Left forelimb (tissue), 1 donor: Measurements from ENCODE around the gene LZIC.
"Not testable (repeated sequence)": the region's sequence is repeated elsewhere in the genome, so short reads cannot be mapped to it uniquely, and the experiment has no call there.

Experiments used
- DNase-seq: peaks from one replicate; pipeline ENCODE4 v3.0.0-alpha.2; 2018; ENCODE audit warnings: low spot score

Gene LZIC

DNA sequence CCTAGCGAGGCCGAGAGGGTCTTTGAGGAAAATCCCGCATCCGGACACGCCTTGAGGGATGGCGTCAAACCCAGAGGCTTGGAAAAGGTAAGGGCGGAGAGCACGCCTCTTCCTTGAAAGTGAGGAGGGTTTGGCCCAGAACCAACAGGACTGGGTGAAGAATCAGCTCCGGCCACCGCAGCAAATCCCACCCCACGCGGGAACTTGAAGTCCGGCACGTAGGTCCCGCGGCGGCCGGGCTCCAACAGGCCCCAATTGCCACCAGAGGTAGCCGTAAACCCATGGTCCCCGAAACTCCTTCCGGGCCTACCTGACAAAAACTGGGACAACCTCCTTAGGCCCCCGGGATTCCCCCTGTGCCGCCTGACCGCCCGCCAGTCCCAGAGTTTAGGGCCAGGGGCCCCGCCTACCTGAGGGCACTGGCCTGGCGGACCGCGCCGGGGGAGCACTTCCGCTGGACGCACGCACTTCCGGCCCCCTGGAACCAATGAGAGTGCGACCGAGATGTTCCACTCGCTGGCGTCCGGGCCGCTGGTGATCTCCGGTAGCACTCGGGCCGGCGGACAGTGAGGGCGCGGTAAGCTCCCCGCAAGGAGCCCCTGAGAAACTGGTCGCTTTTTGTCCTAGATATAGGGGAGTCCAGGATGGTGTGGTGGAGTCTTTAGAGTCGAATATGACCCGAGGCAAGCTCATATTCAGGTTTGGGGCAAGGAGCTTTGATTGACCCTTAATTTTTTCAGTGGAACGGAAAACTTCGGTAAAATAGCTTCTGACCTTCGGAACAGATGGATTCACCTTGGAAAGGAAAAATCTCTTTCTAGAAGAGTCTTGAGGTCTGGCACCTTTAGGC is at the start of gene LZIC, which contains the start of gene NMNAT1:
Gene LZIC (minus strand): TSS at position 453 of the 850 bp plus-strand sequence. CDS start 6,772 bp downstream, outside the sequence.
Gene NMNAT1 (plus strand): TSS at position 537 of the 850 bp plus-strand sequence. CDS start 28,599 bp downstream, outside the sequence.
- DNase-seq, result peak; percentile 97

DNA sequence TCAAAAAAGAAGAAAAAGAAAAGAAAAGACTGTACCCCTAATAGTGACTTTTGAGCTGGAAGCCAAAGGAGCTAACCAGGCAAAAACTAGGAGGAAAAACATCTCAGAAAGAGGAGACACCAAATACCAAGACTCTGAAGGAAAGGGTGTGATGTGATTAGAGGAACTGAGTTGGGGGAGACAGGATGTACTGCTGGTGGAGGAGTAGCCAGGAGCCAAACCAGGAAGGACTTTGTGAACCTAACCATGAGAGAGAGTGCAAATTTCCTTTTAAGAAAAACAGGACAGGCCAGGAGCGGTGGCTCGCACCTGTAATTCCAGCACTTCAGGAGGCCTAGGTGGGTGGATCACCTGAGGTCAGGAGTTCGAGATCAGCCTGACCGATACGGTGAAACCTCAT is 49.7 kb upstream of the LZIC start:
- no peak for DNase-seq

DNA sequence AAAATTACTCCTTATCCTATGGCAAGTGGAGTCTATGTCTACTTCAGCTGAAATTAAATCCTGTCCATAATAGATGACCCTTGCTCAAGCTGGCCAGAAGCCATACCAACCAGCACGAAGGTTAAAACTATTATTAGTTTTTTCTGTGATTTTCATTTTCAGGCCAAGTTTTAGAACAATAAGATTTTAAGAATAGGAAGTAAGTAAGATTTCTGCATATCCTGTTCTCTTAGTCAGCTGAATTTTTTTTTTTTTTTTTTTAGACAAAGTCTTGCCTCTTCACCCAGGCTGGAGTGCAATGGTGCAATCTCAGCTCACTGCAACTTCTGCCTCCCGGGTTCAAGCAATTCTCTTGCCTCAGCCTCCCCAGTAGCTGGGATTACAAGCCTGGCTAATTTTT is 47.8 kb upstream of the LZIC start:
- no peak for DNase-seq

DNA sequence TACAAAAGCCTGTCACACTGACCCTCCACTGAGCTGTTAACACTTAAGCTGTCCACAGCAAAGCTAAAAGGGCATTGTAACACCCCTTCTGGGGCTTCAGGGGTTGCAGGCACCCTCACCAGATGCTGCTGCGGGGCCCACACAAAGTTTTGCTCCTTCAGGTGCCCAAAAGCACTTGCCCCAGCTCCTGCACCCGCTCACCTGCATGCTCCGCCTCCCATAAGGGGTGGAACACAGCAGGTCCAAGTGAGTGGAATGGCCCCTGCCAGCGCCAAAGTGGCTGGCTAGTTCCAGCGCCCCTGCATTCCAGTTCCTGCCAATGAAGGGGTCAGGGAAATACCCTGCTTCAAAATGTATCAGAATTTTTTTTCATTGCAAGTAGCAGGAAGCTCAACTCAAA is 46.6 kb upstream of the LZIC start:
- no peak for DNase-seq

DNA sequence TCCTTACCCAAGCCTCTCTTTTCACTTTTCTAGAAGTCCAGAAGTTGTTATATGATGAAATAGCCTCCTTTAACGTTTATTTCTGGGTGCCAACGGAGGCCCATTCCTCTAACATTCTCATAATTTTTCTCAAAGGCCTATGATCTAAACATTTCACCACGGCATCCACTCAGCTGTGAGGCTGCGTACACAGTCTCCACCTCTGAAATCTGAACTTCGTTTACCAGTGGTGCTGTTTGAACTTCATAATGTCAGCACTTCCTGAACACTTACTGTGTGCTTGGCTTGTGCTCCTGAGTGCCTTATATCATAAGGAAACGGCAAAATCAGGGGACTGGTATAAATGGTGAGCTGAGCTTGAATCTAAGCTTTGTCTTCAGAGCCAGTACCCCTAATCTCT is 41.8 kb upstream of the LZIC start:
- no peak for DNase-seq

DNA sequence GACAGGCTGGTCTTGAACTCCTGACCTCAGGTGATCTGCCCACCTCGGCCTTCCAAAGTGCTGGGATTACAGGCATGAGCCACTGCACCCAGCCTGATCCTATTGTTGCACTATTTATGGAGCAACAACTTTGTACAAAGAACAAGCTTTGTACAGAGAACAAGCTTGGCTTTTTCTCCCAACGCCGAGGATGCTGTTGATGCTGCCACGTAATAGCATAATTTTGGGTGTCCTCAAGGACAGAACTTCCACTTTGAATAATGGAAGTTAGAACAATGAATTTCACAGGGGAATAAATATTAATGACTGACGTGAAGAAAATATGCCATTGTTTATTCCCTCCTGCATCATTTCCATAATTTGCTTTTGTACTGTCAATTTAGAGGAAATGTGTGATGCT is 41.1 kb upstream of the LZIC start:
- DNase-seq, result no peak

DNA sequence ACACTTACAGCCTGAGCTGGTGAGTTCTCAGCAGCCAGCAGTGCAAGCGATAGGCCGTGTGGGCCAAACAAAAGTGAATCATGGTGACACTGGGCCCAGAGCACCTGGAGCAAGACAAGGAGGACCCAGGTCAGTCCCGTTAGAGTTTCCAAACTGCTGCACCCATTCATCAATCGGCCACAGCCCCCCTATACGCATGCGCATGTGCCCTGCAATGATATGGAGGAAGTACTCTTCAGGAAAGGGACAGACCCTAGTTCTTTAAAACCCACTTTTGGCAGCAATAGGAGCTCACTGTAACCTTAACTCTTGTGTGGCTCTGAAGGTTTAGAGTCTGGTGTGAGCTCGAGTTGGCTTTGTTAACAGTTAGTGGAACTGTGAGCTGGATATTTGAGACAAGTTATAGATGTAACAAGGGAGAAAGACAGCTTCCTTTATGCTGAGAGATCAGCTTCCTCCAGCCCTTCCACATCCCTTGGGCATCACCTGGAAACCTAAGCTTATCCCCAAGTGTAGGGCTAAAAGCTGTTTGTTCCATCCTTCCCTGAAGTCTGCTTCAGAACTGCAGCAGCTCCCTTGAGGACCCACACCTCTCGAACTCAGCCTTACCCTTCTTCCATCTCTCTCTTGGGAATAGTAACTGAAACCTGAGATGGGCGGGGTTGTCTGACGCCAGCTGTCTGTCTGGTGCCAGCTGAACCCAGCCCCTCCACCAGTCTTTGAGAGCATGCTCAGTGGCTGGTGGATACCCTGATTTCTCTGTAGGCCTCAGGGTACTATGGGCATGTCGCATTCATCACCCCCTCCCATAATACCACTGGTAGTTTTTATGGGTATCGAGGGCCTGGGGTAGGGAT is 17.7 kb upstream of the LZIC start:
- no peak for DNase-seq

DNA sequence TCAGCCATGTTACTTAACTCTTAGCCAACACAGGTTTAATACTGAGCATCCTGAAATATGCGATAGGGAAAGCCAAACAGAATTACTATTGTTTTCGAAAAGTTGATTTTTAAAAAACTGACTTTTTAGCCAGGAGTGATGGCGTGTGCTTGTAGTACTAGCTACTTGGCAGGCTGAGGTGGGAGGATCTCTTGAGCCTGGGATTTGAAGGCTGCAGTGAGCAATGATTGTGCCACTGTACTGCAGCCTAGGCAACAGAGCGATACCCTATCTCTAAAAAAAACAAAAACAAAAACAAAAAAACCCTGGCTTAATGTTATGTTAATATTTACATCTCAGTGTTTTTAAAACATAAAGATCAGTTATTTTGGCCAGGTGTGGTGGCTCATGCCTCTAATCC is 16.8 kb upstream of the LZIC start:
- no peak for DNase-seq

DNA sequence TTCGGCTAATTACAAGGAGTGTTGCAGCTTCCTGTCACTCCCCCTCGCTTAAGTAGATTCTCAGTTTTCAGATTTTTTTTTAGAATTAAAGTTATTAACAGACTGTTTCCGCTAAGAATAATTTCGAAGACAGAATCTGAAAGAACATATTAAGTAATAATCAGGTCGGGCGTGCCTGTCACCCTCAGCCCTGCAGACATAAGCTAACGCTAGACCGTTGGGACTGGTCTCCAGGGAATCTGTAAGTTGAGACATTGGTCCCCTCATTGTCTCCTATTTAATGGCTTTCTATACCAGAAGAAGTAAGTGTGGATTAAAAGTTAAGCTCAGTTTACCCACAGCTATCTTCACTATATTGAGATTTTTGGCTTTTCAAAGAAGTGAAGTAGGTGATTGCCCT is 14.5 kb upstream of the LZIC start:
- DNase-seq, result no peak

DNA sequence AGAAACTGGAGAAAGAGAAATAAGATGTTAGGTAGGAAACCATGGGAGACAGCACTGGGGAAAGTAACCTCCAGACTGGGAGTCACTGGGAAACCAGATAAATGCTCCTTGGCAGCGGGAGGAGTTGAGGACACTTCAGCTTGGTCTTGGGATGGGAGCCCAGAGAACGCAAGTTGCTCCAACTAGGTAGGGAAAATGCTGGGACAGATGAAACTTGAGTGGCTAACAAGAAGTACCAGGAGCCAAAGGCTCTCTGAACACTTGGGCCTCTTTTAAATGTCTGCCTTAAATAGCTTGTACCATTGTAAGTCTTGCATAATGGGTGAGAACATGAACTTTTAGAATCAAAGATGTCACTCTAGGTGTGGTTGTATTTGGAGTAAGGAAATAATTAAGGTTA is 3.1 kb upstream of the LZIC start:
- no peak for DNase-seq

DNA sequence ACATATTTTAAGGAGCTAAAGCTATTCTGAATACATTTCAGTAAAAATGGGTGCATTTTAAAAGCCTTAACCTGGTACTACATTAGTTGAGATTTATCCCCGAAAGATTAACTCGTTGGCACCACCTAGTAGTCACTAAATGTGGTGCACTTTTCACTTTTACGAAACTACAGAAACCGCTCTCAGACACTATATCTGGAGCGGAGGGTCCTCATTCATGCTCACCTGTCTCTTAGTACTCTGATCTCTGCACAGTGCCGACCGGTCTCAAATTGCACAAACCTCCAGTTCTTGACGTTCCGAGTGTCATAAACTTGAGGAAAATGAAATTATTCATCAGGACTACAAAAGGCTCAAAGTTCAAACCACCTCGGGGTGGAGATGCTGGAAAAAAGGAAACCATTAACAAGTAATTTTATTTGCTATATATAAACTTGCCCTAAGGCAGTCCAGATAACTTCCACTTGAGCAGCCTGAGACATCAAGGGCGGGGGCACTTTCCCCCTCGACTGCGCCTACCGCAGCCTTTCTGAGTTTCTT is 722 bp downstream of the LZIC start:
- no peak for DNase-seq

DNA sequence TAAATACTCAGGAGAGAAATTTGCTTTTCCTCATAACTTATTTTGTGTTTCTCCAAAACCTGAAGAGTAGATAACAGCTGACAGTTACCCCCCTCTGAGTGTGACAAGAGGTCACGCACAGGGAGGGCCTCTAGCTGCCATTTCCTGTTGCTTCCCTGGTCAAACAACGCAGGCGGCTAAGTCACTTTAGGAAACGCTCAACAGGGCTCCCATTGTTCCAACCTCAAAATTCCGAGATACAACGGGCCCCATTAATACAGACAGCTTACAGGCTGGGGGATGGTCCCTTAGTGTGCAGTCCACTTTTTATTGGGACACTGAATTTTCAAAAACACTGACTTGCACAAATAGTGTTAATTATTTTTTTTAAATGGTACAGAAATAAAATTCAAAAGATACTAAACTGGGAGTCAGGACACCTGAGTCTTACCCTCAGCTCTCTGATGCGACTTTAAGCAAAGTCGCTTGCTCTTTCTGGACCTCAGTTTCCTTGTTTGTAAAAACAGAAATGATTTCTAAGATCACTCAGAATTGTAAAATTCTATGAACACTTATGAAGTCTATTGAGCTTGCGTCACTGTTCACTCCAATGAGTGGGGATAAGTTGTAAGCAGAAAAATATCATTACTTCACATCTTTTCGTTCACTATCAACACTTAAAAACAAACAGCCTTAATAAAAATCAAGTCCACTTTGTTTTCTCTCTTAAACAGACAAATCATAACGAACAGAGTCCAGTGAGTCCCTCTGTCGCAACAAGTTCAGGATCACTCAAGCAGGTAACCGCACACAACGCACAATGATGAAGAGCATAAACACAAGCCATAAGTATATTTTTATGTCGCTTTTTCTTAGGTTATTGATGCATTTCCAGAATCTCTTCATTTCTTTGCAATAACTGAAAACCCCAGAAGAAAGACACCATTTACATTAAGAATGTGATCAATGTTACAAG is 13.5 kb downstream of the LZIC start:
- no peak for DNase-seq

DNA sequence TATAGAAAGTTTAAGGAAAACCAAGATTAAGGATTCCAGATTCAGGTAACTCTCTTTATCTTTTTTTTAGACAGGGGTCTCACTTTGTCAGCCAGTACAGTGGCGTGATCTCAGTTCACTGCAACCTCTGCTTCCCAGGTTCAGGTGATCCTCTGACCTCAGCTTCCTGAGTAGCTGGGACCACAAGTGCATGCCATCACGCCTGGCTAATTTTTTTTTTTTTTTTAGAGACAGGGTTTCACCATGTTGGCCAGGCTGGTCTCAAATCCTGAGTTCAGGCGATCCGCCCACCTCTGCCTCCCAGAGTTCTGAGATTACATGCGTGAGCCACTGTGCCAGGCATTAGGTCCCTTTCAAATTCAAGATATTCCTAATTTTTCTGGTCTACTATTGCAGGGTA is 15.9 kb downstream of the LZIC start:
- no peak for DNase-seq

DNA sequence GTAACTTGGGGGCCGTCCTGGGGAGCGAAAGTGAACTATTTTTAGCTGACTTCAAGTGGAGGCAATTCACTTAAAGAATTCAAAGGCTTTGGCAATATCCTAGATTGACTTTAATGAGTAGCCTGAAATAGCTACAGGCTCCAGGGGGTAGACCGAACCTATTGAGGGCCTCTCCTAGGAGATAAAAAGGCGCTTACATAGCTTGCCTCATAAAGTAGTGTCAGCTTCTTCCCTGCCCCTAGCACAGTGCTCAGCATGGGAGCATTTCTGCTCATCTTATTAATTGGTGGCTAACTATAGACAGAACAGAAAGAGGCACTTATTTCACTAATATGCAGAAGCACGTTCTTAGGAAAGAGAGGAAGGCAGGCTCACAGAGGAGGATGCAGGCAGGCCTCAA is 20.8 kb downstream of the LZIC start:
- no peak for DNase-seq

DNA sequence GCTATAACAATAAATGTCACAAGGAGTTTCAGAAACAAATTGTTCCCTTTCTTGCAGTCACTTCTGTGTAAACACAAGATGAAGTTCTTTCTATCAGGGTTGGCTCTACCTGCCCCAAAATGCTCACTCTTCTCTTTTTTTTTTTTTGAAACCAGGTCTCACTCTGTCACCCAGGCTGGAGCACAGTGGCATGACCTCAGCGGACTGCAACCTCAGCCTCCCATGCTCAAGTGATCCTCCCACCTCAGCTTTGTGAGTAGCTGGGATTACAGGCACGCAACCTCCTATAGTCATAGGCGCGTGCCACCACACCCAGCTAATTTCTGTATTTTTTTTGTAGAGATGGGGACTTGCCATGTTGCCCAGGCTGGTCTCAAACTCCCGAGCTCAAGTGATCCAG is 22.6 kb downstream of the LZIC start:
- DNase-seq, result no peak

DNA sequence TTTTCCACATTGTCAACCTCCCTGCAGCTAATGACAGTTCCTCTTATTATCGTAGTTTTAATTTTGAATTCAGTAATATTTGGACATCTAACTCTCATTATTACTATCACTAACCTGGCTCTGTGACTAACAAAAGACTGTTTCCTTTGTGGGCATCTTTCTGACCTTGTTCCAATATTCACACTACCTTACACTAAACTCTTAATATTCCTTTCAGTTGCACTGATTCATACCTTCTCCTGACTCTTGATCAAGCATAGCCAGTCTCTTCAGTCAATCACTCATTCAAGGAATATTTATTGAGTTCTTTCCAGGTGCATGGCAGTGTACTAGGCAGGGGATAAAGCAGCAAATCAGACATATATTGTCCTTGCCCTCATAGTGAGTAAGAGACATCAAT is 25.3 kb downstream of the LZIC start:
- no peak for DNase-seq

DNA sequence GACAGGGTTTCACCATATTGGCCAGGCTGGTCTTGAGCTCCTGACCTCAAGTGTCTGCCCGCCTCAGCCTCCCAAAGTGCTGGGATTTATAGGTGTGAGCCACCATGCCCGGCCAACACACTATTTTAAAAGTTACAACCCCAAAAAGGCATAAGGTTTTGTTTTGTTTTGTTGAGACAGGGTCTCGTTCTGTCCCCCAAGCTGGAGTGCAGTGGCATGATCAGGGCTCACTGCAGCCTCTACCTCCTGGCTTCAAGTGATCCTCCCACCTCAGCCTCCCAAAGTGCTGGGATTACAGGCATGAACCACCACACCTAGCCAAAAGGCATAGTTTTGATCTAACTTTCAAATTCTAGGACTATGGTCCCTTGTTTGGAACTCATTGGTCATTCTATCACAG is 25.7 kb downstream of the LZIC start:
- not testable (repeated sequence) for DNase-seq

DNA sequence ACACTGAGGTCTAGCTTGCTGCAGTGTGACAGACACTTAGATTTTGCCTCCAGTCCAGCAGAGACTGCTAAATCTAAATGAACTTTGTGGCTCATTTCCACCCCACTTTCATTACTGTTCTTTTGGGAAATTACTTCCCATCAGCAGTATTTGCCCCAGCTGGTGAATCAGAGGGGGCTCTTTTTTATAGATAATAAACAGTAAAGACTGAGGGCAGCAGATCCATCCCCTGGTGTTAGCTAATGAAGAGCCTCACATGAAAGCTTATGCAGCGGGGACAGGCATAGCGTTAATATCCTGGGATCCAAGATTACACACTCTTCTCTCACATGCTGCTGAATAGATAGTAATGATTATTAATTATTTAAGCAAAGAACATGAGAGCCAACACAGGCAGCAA is 26.7 kb downstream of the LZIC start:
- no peak for DNase-seq

DNA sequence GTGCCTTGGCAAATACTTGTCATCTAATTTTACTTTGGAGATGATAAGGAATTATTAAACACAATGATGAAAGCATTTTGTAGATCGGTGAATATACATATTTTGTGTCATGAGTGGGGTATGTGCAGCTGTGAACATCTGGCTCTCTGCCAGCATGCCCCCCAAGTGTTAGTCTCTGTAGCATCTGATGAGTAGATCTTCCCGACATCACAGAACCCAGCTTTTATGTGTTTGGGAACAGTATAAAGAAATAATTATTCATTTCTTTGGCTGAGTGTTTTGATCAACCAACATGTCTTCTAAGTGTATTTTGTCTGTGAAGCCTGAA is 28.6 kb downstream of the LZIC start:
- DNase-seq, result no peak

DNA sequence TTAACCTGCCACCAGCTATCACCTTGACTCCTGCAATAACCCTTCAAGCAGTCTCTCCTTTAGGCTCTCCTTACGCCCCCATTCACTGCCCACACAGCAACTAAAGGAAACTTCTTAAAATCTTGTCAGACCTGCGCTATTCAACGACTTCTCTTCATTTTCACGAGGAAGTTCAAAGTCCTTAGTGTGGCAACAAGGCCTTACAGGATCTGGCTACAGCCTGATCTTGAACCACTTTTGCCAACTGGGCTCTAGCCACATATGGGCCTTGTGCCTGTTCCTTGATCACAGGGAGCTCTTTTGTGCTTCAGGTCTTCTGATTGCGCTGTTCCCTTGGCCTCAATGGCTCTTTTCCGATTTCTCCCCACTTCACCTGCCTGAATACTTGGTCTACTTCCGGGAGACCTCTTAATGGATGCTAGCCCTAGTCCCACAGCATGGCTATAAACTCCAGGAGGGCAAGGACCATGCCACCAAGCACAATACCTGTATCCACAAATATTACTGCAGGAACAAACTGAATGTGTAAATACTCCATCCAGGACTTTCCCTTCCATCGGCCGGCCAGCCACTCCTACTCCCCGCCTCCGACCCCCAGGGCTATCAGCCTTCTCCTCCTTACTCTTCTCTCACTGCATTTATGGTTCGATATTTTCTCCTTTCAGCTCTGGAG is 30.8 kb downstream of the LZIC start:
- DNase-seq, result no peak
